Mesothelial cell of epicardium (in vitro differentiated cells): Measurements from ENCODE around the gene SLC19A2. TPM values are rescaled to one million over a fixed set of nuclear protein-coding genes. Genes with fewer than 3 reads are reported as not detected.
"Not testable (repeated sequence)": the region's sequence is repeated elsewhere in the genome, so short reads cannot be mapped to it uniquely, and the experiment has no call there.

ENCODE experiments used
- DNase-seq, 2 experiments: peaks; one replicate each; pipeline ENCODE4 v3.0.0; 2021; ENCODE audit warnings: low spot score in 2 of 2; ENCODE audit not compliant: unreplicated experiment in 2 of 2
- H3K27ac Mint-ChIP-seq: 2 replicates; pipeline ENCODE4 v1.8.0; 2021; ENCODE audit warnings: mixed read lengths
- H3K27me3 Mint-ChIP-seq: 2 replicates; pipeline ENCODE4 v1.8.0; 2021; ENCODE audit warnings: low read depth, mixed read lengths
- H3K36me3 Mint-ChIP-seq: 2 replicates; pipeline ENCODE4 v1.8.0; 2021; ENCODE audit warnings: mixed read lengths
- H3K4me1 Mint-ChIP-seq: 2 replicates; pipeline ENCODE4 v1.8.0; 2021; ENCODE audit warnings: mixed read lengths
- H3K4me3 Mint-ChIP-seq: 2 replicates; pipeline ENCODE4 v1.8.0; 2021; ENCODE audit warnings: mild to moderate bottlenecking, moderate library complexity, mixed read lengths
- H3K9me3 Mint-ChIP-seq: 2 replicates; pipeline ENCODE4 v1.8.0; 2021; ENCODE audit warnings: mixed read lengths
- CTCF ChIP-seq: fragments of 200-600 bp; sonication (generic); IDR thresholded peaks from one replicate; pipeline ENCODE4 v1.5.0; 2021; ENCODE audit warnings: antibody characterized with exemption; ENCODE audit not compliant: unreplicated experiment
- total RNA-seq: library from RNA; stranded (reverse); gene quantifications from 3 replicates; pipeline ENCODE4 v1.2.1, GENCODE V29; 2021

Gene SLC19A2
- total RNA-seq, 1 donor from 2014 or later, result 18.2 TPM

GRCh38 chr1:169507413-169507812 is 21.7 kb upstream of the SLC19A2 start:
- H3K27me3 Mint-ChIP-seq, result no peaks in the 10 kb centered on the region
- no peaks in the 10 kb centered on the region for H3K9me3 Mint-ChIP-seq
- H3K27ac Mint-ChIP-seq, result no peak overlapping the region
- no peaks in the 10 kb centered on the region for H3K36me3 Mint-ChIP-seq
- no peaks in the 10 kb centered on the region for H3K4me1 Mint-ChIP-seq
- no peak for DNase-seq
- no peak for TF ChIP-seq CTCF
- H3K4me3 Mint-ChIP-seq, result no peak overlapping the region

GRCh38 chr1:169503601-169504000 is 17.9 kb upstream of the SLC19A2 start:
- H3K27ac Mint-ChIP-seq, H3K27me3 Mint-ChIP-seq, H3K4me1 Mint-ChIP-seq, H3K4me3 Mint-ChIP-seq, H3K9me3 Mint-ChIP-seq, H3K36me3 Mint-ChIP-seq, DNase-seq: not testable (repeated sequence)

GRCh38 chr1:169499807-169500206 is 14.1 kb upstream of the SLC19A2 start:
- Mint-ChIP-seq H3K36me3 (no peaks in the 10 kb centered on the region), H3K9me3 (peaks cover 10% of the 10 kb centered on the region), H3K27ac (no peak overlapping the region), H3K4me1 (peaks cover 12% of the 10 kb centered on the region), H3K27me3 (no peaks in the 10 kb centered on the region), H3K4me3 (no peak overlapping the region)
- no peak for TF ChIP-seq CTCF
- no peak for DNase-seq

GRCh38 chr1:169497317-169497716 is 11.6 kb upstream of the SLC19A2 start:
- no peak for TF ChIP-seq CTCF
- Mint-ChIP-seq H3K4me3 (no peak overlapping the region), H3K27me3 (no peaks in the 10 kb centered on the region), H3K4me1 (peaks cover 12% of the 10 kb centered on the region), H3K9me3 (peaks cover 10% of the 10 kb centered on the region), H3K36me3 (no peaks in the 10 kb centered on the region), H3K27ac (no peak overlapping the region)
- no peak for DNase-seq

GRCh38 chr1:169495916-169496315 is 10.2 kb upstream of the SLC19A2 start:
- peaks cover 10% of the 10 kb centered on the region for H3K9me3 Mint-ChIP-seq
- H3K27ac Mint-ChIP-seq, result no peak overlapping the region
- DNase-seq, result no peak
- no peaks in the 10 kb centered on the region for H3K27me3 Mint-ChIP-seq
- no peaks in the 10 kb centered on the region for H3K36me3 Mint-ChIP-seq
- H3K4me3 Mint-ChIP-seq, result no peak overlapping the region
- no peak for TF ChIP-seq CTCF
- H3K4me1 Mint-ChIP-seq, result peaks cover 12% of the 10 kb centered on the region

GRCh38 chr1:169495046-169495775 is 9.5 kb upstream of the SLC19A2 start:
- peaks cover 10% of the 10 kb centered on the region for H3K9me3 Mint-ChIP-seq
- no peak overlapping the region for H3K27ac Mint-ChIP-seq
- no peaks in the 10 kb centered on the region for H3K27me3 Mint-ChIP-seq
- no peak overlapping the region for H3K4me3 Mint-ChIP-seq
- no peak for TF ChIP-seq CTCF
- no peak for DNase-seq
- peaks cover 12% of the 10 kb centered on the region for H3K4me1 Mint-ChIP-seq
- H3K36me3 Mint-ChIP-seq, result no peaks in the 10 kb centered on the region
